A673 (cell line): Measurements from ENCODE around the gene VIM. TPM values are rescaled to one million over a fixed set of nuclear protein-coding genes. Genes with fewer than 3 reads are reported as not detected.

Experiments used
- BruUV-seq: library from RNA; stranded (reverse); fragments of 400-500 nt; replicated peaks from 2 replicates; lab custom pipeline; 2021; lab: Mats Ljungman, UMichigan
- CTCF ChIA-PET: fragments of 300-600 bp; sonication (Branson Sonifier 250); formaldehyde crosslinking; loops from one replicate; lab custom pipeline; 2022; ENCODE audit warnings: antibody characterized with exemption; lab: Charles Lee
- POLR2A ChIA-PET: fragments of 300-600 bp; sonication (Branson Sonifier 250); formaldehyde crosslinking; loops from one replicate; lab custom pipeline; 2022; ENCODE audit warnings: antibody characterized with exemption; ENCODE audit not compliant: low non-redundant PET; lab: Charles Lee
- DNase-seq: peaks from one replicate; pipeline ENCODE4 v3.0.0-alpha.2; 2015; ENCODE audit warnings: low spot score
- H3K27ac ChIP-seq: fragments of 200-600 bp; sonication (generic); 2 replicates; pipeline ENCODE4 v1.5.1; 2016; ENCODE audit warnings: mixed run types, low read depth, mild to moderate bottlenecking, mixed read lengths, antibody characterized with exemption, low read length; ENCODE audit not compliant: poor library complexity, severe bottlenecking
- H3K27me3 ChIP-seq: fragments of 200-600 bp; sonication (generic); replicated peaks from 2 replicates; pipeline ENCODE4 v1.6.1; 2017; ENCODE audit warnings: mixed run types, low read depth, mild to moderate bottlenecking, mixed read lengths, antibody characterized with exemption, low read length; ENCODE audit not compliant: insufficient read depth, poor library complexity
- H3K36me3 ChIP-seq: fragments of 200-600 bp; sonication (generic); 2 replicates; pipeline ENCODE4 v1.6.1; 2016; ENCODE audit warnings: mixed run types, mild to moderate bottlenecking, mixed read lengths, antibody characterized with exemption, low read length; ENCODE audit not compliant: insufficient read depth, poor library complexity, severe bottlenecking
- H3K4me1 ChIP-seq: fragments of 200-600 bp; sonication (generic); 2 replicates; pipeline ENCODE4 v1.6.1; 2017; ENCODE audit warnings: mixed run types, mild to moderate bottlenecking, mixed read lengths, antibody characterized with exemption, low read length; ENCODE audit not compliant: insufficient read depth, poor library complexity, severe bottlenecking
- H3K4me3 ChIP-seq: fragments of 200-600 bp; sonication (generic); 2 replicates; pipeline ENCODE4 v1.5.1; 2016; ENCODE audit warnings: low read depth, mixed run types, mild to moderate bottlenecking, mixed read lengths, low read length; ENCODE audit not compliant: poor library complexity, severe bottlenecking
- H3K9me3 ChIP-seq: fragments of 200-600 bp; sonication (generic); 2 replicates; pipeline ENCODE4 v1.6.1; 2016; ENCODE audit warnings: mixed run types, low read depth, mild to moderate bottlenecking, mixed read lengths, antibody characterized with exemption, low read length; ENCODE audit not compliant: poor library complexity, severe bottlenecking
- CTCF ChIP-seq: fragments of 300-800, 200-600 bp; sonication (generic); conservative IDR thresholded peaks from 2 replicates; pipeline ENCODE4 v1.5.1; 2017; ENCODE audit warnings: low read depth, mild to moderate bottlenecking, antibody characterized with exemption, low read length, moderate library complexity, mixed read lengths
- EZH2 ChIP-seq: fragments of 200-600 bp; sonication (generic); IDR thresholded peaks from 2 replicates; pipeline ENCODE4 v1.6.1; 2017; ENCODE audit warnings: borderline replicate concordance, low read depth, mild to moderate bottlenecking, mixed read lengths, antibody characterized with exemption, low read length; ENCODE audit not compliant: poor library complexity, severe bottlenecking
- intact Hi-C: fragments of 100-400 bp; cut with micrococcal nuclease; formaldehyde crosslinking; loops from one replicate; pipeline ENCODE4 v1.10.0; 2022; ENCODE audit not compliant: unreplicated experiment
- total RNA-seq: library from RNA; stranded (reverse); gene quantifications from 2 replicates; pipeline ENCODE4 v1.2.3, GENCODE V29; 2021

VIM gene
- total RNA-seq, 1 experiment from 2014 or later: 1,873 TPM

- H3K27me3 ChIP-seq: no peaks in the 10 kb centered on the region
- H3K9me3 ChIP-seq: no peaks in the 10 kb centered on the region
- DNase-seq: no peak
- peaks cover 17% of the 10 kb centered on the region for H3K36me3 ChIP-seq
- ChIA-PET POLR2A (no interaction called here), CTCF (no interaction called here)
- intact Hi-C loops: no loop called here
- no peak overlapping the region for H3K4me3 ChIP-seq
- no peak overlapping the region for H3K27ac ChIP-seq
- no peaks in the 10 kb centered on the region for H3K4me1 ChIP-seq
- no TSS peak for BruUV-seq
- TF ChIP-seq EZH2: no peak
- TF ChIP-seq CTCF: no peak
Observed at GRCh38 chr10:17241611-17242333, 13.7 kb downstream of the VIM start.

GRCh38 chr10:17244700-17245365, 16.8 kb downstream of the VIM start:
- Histone ChIP-seq H3K4me3 (no peak overlapping the region), H3K36me3 (no peaks in the 10 kb centered on the region), H3K4me1 (no peaks in the 10 kb centered on the region), H3K27ac (no peak overlapping the region), H3K27me3 (no peaks in the 10 kb centered on the region), H3K9me3 (no peaks in the 10 kb centered on the region)
- TF ChIP-seq EZH2: no peak
- no peak for TF ChIP-seq CTCF
- no TSS peak for BruUV-seq
- intact Hi-C loops: no loop called here
- no peak for DNase-seq
- CTCF ChIA-PET: no interaction called here
- POLR2A ChIA-PET: no interaction called here

GRCh38 chr10:17247210-17247609, 19.2 kb downstream of the VIM start:
- intact Hi-C loops: no loop called here
- no peaks in the 10 kb centered on the region for H3K4me1 ChIP-seq
- no peak overlapping the region for H3K27ac ChIP-seq
- DNase-seq: no peak
- POLR2A ChIA-PET: no interaction called here
- H3K27me3 ChIP-seq: no peaks in the 10 kb centered on the region
- H3K9me3 ChIP-seq: no peaks in the 10 kb centered on the region
- TF ChIP-seq CTCF: no peak
- no peak for TF ChIP-seq EZH2
- CTCF ChIA-PET: no interaction called here
- no peak overlapping the region for H3K4me3 ChIP-seq
- no peaks in the 10 kb centered on the region for H3K36me3 ChIP-seq
- BruUV-seq: no TSS peak
